HG02981 (cell line): ENCODE results near the gene SRRM5.
"Not testable (repeated sequence)": the region's sequence is repeated elsewhere in the genome, so short reads cannot be mapped to it uniquely, and the experiment has no call there.

ENCODE experiments used
- ATAC-seq: cut with Tn5 transposase; IDR thresholded peaks from one replicate; pipeline ENCODE4 v1.9.1; 2021; ENCODE audit warnings: mild to moderate bottlenecking, moderate library complexity; ENCODE audit not compliant: unreplicated experiment

SRRM5 gene

DNA sequence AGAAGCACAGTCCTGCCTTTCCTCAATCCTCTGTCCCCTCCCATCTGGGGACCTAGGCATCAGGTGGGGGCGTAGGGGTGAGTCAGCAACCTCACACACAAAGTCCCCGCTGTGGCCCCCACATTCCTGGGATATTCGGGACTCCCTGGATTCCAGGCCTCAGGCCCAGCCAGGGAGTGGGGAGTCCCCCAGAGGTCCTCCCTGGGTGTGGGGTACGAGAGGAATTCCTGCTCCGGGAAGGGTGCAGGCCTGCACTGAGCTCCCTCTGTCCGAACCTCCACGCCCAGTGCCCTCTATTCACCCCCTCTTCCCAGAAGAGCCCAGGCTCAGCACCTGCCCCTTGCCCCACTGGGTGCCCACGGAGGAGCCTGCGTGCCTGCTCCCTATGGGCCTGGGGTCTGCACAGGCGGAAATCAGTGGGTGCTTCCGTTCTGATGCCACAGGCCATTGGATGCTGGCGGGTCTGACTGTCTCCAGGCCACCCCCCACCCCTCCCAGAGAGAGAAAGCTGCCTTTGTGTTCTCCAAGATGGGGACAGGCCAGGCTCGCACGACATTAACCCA is 24.3 kb downstream of the SRRM5 start:
- ATAC-seq: no peak

DNA sequence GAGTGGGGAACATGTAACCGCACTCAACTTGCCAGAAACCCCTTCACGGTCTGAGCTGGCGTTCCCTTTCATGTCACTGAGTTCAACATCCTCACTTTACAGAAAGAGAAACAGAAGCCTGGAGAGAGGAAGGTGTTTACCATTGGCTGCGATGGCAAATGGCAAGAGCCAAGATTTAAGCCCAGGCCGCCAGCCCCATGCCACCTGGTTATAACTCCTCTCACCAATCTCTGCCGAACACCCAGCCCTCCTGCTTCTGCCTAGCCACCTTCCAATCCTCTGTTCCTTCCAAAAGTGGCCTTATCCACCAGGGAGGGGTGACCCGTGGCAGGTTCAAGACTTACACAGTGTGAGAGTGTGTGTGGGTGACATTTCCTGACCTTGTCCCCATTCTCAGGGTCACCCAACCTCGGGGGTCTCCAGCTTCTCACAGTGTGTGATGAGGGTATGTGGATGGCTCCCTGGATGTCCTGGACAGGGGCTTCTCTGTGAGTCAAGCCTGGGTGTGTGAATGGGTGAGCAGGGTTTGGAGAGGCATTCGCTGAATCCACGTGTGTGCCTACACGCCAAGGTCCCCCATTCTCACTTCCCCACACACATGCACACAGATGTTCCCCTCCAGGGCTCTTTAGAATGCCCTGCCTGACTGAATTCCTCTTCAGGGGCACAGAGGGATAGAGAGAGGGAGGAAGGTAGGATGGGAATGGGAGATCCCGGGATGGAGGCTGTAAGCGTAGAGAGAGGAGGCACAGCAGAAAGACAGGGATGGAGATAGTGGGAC is 26.5 kb downstream of the SRRM5 start:
- no peak for ATAC-seq

DNA sequence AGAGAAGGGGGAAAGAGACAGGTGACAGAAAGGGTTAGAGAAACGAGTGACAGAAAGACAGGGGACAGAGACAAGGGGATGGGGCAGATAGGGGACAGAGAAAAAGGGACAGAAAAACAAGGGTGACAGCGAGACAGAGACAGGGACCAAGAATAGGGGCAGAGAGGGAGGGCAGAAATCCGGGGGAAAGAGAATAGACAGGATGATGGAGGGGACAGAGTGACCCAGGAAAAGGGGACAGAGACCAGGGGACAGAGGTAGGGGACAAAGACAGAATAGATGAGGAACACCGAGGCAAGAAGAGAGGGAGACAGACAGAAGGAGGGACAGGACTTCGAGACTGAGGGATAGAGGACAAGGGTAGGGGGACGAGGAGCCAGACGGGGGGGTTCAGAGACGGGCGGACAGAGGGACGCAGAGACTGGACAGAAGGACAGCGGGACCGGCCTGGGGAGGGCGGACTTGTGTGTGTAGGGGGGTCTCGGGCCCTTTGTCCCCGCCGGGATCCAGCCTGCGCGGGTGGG is 27.2 kb downstream of the SRRM5 start:
- no peak for ATAC-seq

DNA sequence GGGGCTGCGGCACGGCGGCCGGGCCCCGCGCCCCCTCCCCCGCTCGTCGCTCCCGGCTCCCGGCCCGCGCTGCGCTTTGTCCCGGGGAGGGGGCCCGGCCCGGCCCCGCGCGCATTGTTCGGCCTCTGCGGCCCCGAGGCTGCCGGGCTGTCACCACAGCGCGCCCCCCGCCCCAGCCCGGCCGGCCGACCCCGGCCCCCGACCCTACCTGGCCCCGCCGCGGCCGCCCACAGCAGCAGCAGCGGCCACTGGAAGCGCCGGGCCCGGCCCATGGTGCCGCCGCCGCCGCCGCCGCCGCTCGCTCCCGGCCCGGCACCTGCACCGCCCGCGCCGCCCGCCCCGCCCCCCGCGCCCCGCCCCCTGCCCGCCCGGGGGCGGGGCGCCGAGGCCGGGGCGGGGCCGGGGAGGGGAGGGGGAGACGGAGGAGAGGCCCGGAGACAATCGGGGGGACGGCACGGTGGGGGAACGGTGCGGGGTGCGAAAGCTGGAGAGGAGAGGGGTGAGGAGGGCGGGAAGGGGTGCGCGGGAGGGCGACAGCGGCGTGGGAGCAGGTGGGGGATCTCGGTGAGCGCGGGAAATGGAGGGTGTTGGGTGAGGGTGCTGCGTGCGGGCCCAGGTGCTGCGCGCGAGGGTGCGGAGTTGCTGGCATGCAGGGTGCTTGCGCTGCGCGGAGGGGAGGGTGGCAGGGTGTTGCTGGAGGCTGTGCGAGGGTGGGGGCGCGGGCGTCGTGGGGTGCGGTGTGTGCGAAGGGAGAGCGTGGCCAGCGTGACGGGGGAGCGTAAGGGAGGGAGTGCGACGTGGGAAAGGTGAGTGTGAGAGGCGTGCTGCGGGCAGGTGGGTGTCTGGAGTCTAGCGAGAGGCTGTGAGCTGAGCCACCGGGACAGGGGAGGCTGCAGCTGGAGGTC is 27.9 kb downstream of the SRRM5 start, which contains the start of gene CADM4:
TSS of gene CADM4 (minus strand) at position 332 of the 905 bp plus-strand sequence. CDS start at position 272, 60 bp downstream.
- no peak for ATAC-seq

DNA sequence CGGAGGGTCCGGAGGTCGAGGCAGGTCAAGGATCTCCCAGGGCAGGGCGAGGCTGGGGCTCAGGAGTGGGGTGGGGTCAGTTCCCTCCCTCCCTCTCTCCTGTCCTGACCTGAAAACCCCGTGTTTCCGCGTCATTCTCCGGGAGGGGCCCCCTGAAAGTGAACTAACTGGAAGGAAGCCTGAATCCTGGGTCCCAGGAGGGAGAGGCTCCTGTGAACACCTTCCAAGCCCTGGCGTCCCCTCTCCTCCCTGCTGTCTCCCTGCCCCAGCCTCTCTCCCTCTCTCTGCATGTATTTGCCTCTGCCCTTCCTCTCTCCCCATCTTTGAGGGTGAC is 28.5 kb downstream of the SRRM5 start:
- ATAC-seq: no peak

DNA sequence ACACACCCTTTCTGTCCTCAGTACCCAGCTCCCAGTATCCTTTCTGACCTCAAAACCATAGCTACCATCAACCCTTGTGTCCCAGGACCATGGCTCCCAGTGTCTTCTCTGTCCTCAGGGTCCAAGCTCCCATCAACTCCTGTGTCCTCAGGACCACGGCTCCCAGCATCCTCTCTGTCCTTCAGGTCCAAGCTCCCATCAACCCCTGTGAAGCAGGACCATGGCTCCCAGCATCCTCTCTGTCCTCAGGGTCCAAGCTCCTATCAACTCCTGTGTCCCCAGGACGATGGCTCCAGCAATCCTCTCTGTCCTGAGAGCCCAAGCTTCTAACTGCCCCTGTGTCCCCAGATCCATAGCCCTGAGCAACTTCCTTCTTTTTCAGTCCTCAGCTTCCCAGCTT is 29.4 kb downstream of the SRRM5 start:
- no peak for ATAC-seq

DNA sequence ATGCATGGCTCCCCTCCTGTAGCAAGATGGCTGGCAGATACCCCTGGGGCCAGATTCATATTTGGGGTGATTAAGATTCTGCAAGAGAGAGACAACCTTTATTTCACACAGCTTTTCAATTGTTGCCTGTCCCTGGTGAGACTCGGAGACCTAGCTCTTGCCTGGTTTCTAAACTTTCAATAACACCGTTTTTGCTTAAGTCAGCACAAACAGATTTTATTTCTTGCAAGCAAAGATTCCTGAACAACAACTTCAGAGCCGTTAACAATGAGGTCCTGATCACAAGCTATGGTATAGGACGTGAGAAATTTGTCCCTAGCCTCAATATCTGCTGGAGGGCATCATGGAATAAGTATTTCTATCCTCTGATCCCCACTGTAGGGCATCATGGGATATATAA is 30.6 kb downstream of the SRRM5 start:
- ATAC-seq: no peak

DNA sequence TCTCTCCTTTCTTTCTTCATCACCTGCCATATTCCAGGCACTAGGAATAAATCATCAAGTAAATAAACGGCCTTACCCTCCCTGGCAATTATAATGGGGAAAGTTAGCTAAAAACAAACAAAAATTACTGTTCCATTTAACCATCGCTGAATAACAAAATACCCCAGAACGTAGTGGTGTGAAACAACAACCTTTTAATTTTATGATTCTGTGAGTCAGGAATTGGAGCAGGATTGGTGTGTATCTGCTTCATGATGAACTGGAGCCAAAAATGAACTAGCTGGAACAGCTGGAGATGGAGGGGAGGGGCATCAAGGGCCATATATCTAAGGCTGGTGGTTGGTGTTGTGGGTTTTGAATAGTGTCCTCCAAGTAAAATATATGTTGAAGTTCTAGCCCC is 31.4 kb downstream of the SRRM5 start:
- ATAC-seq: no peak

DNA sequence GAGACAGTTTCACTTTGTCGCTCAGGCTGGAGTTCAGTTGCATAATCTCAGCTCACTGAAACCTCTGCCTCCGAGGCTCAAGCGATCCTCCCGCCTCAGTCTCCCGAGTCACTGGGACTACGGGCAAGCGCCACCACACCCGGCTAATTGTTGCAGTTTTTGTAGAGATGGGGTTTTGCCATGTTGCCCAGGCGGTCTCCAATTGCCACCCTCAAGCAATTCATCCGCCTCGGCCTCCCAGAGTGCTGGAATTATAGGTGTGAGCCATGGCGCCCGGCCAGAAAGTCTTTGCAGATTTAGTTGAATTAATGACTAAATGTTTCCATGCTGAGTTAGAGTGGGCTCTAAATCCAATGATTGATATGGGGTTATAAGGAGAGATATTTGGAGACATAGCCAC is 32.3 kb downstream of the SRRM5 start:
- no peak for ATAC-seq

DNA sequence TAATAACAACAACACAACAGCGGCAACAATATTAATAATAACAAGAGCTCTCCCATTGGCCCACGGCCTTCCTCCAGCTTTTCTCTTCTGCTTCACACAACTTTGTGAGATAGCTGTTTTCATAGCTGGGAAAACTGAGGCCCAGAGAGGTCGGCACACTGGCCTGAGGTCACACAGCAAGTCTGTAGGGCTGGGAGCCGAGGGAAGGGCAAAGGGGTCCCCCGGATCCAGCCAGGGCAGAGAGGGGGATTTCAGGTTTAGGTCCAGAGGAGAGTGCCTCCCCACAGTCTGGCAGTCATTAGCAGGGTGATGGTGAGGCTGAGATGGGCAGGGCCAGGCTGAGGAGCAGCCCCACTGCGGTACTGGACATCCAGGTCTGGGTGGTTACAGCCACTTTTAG is 36.7 kb downstream of the SRRM5 start:
- ATAC-seq: no peak

DNA sequence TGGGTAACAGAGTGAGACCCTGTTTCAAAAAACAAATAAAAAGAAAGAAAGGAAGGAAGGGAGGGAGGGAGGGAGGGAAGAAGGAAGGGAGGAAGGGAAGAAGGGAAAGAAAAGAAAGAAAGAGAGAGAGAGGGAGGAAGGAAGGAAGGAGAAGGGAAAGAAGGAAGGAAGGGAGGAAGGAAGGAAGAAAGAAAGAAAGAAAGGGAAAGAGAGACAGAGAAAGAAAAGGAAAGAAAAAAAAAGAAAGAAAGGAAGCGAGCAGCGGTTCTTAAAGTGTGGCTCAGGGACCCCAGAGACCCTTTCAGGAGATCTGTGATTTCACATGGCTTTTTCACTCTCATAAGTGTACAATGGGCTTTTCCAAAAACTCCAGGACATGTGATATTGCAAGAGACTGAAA is 37.6 kb downstream of the SRRM5 start:
- no peak for ATAC-seq

DNA sequence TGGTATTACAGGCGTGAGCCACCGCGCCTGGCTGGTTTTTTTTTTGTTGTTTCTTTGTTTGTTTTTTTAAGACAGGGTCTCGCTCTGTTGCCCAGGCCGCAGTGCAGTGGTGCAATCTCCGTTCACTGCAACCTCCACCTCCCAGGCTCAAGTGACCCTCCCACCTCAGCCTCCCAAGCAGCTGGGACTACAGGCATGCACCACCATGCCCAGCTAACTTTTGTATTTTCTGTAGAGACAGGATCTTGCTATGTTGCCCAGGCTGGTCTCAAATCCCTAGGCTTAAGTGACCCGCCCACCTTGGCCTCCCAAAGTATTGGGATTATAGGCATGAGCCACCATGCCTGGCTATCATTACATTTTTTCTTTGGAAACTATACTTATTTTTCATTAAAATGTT is 38.4 kb downstream of the SRRM5 start:
- ATAC-seq: not testable (repeated sequence)

DNA sequence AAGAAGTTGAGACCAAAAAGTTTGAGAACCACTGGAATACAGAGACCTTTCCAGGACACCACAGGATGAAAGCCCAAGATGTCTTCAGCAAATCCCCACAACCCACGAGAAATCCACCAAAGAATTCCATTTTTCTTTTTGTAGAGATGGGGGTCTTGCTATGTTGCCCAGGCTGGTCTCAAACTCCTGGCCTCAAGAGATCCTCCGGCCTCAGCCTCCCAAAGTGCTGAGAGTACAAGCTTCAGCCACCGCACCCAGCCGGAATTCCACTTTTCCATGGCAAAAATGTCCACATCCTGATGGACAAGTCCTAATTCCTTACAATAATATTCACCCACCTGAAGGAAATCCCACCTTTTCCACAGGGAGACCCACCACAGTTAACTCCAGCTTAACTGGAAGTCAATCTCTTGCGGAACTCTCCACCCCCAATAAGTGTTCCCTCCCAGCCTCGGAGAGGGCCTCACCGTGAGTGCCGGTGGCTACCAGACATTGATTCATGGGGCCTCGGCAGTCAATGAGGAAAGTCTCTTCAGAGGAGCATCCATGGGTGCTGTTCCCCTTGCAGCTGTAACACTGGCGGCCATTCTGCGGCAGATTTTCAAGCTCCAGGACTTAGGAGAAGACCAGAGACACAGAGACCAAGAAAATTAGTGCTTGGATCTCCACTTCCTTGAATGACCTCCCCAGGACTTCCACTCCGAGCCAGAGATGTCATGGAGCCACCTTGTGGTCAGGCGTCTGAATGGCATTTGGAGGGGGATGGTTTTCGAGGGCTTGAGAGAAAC is 40.1 kb downstream of the SRRM5 start:
- no peak for ATAC-seq

DNA sequence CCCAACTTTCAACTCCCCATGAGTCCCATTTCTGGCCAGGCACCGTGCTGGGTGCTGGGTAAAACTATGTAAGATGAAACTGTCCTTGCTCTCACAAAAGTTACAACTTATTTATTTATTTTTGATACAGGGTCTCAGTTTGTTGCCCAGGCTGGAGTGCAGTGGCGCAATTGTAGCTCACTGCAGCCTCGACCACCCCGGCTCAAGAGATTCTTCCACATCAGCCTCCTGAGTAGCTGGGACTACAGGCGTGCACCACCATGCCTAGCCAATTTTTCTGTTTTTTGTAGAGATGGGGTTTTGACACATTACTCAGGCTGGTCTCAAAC is 40.6 kb downstream of the SRRM5 start:
- no peak for ATAC-seq

DNA sequence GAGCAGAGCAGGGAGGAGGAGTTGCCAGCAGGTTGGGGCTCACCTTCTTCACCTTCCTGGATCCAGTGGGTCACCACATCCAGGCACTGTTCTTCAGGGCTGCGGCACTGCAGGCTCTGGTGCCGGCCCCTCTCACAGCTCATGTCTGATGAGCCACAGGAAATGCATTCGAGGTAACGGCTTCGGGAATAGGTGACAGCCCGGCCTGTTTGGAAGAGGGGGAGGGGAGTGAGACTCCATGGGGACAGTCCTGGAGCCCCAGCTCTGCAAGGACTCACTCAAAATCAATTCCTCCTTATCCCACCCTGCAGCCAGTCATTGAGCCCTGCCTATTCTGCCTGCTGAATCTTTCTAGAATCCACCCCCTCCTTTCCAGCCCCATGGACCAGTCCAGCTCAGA is 44.5 kb downstream of the SRRM5 start:
- ATAC-seq: no peak

DNA sequence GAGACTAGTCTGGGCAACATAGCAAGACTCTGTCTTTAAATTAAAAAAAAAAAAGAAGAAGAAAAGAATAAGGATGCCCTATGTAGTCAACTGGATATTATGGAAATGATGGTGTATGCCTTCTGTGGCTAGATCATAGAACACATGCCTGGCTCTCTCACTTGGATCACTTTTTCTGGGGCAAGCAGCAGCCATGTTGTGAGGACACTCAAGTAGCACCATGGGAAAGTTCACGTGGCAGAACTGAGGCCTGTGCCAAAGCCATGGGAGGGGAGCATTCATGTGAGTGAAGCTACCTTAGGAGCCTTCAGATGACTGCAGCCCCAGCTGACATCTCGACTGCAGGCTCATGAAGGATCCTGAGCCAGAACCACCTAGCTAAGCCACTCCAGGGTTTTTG is 46.1 kb downstream of the SRRM5 start:
- ATAC-seq: no peak

DNA sequence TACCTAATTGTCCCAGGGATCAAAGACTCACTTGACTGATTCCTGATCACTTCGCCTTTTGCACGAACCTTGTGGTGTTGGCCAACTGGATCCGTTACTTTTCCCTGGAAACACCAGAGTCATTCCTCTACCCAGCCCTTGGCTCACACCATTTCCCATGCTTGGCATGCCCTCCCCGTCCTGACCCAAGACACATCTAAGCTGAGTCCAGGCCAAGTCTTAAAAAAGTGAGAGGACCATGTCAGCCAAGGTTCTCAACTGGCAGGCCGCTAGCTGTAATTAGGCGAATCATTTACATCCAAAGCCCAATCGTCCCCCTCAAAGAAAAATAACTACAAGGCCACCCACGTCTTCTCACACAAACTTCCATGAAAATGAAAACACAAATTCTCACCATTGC is 46.6 kb downstream of the SRRM5 start:
- no peak for ATAC-seq

DNA sequence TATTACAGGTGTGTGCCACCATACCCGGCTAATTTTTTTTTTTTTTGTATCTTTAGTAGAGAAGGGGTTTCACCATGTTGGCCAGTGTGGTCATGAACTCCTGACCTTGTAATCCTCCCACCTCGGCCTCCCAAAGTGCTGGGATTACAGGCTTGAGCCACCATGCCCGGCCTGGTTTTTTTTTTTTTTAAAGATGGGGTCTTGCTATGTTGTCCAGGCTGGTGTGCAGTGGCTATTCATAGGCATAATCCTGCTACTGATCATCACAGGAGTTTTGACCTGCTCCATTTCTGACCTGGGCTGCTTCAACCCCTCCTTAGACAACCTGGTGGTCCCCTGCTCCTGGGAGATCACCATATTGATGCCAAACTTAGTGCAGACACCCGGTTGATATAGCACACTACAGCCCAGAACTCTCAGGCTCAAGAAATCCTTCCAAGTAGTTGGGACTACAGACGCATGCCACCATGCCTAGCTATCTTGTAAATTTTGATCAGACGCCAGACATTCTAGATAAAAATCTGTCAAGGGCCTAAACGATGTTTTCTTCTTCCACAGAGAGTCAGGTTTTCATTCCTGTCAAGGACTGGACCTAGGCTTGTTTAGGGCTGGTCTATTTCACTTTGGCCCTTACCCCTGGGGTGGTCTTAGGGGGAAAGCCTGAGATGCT is 48.5 kb downstream of the SRRM5 start:
- no peak for ATAC-seq

DNA sequence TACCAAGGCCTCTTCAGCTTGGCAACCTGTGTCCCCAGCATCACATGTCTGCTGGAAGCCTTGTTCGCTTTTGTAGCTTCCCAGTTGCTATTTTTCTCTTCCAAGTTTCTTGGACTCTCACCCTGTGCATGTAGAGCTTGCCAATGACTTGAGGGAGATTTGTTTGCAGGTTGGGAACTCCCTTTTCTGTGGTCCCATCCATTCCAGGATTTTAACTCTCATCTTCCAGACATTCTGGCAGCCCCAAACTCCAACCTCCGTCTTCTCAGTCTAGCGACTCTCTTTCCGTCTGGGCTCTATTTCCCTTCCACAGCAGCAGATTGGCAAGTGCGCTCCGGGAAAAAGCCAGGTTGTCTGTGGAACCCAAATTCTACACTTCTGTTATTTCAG is 49.1 kb downstream of the SRRM5 start:
- ATAC-seq: no peak

DNA sequence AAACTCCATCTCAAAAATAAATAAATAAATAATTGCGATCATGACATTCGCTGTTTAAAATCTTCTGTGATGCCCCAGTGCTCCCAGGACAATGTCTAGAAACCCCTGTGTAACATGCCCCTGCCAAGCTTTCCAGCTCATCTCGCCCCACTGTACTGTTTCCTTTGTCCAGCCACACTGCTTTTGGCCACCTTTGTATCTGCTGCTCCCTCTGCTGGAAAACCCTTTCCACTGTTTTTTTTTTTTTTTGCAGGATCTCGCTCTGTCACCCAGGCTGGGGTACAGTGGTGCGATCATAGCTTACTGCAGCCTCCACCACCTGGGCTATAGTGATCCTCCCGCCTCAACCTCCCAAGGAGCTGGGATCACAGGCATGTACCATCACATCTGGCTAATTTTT is 50.6 kb downstream of the SRRM5 start:
- ATAC-seq: no peak

DNA sequence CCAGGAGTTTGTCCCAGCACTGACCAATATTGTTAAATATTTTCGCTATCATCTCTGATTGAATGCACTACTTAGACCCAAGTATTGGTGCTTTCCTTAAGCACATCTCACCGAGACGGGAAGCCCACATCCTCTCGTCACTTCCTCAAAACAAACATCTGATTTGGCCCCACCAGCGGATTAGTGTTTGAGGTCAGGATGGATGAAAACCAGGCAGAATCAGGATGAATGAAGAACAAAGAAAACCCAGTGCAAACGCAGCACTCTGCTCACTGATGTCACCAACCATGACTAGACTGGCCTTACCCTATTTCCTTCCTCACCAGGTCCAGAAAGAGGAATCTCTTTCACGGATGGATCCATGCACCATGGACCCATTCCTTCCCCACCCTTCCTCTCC is 52.1 kb downstream of the SRRM5 start:
- no peak for ATAC-seq
